ENCODE data around the gene NYNRIN.

The NYNRIN gene

GRCh38 chr14:24376448-24377070, 22.2 kb upstream of the NYNRIN start:
- Mint-ChIP-seq H3K4me3 (no peak overlapping the region), H3K36me3 (ENCODE audit: low read depth) (peaks cover 46% of the 10 kb centered on the region), H3K9me3 (no peaks in the 10 kb centered on the region)

GRCh38 chr14:24377126-24377525, 21.7 kb upstream of the NYNRIN start:
- TF ChIP-seq CTCF (IDR thresholded peaks at IDR 0.05; ENCODE audit: unreplicated experiment in 3 of 3) = no peak

More at GRCh38 chr14:24376448-24377070, 22.2 kb upstream of the NYNRIN start:
- Mint-ChIP-seq H3K27ac (peak overlapping the region in 2 of 3 experiments; percentile 35 to 50), H3K4me1 (peaks cover 32% of the 10 kb centered on the region), H3K27me3 (ENCODE audit: low read depth) (no peaks in the 10 kb centered on the region)
- no peak for TF ChIP-seq CTCF (IDR thresholded peaks at IDR 0.05; ENCODE audit: unreplicated experiment in 3 of 3)

GRCh38 chr14:24377657-24378056, 21.1 kb upstream of the NYNRIN start:
- Mint-ChIP-seq H3K9me3 (no peaks in the 10 kb centered on the region), H3K27me3 (ENCODE audit: low read depth) (no peaks in the 10 kb centered on the region), H3K27ac (peak overlapping the region in 1 of 3 experiments; percentile 35), H3K36me3 (ENCODE audit: low read depth) (peaks cover 37% of the 10 kb centered on the region), H3K4me3 (no peak overlapping the region), H3K4me1 (peaks cover 34% of the 10 kb centered on the region)
- TF ChIP-seq CTCF (IDR thresholded peaks at IDR 0.05; ENCODE audit: unreplicated experiment in 3 of 3) = no peak

More at GRCh38 chr14:24377126-24377525, 21.7 kb upstream of the NYNRIN start:
- H3K4me1 Mint-ChIP-seq = peaks cover 34% of the 10 kb centered on the region
- H3K36me3 Mint-ChIP-seq (ENCODE audit: low read depth) = peaks cover 43% of the 10 kb centered on the region
- no peaks in the 10 kb centered on the region for H3K27me3 Mint-ChIP-seq (ENCODE audit: low read depth)
- H3K9me3 Mint-ChIP-seq = no peaks in the 10 kb centered on the region
- H3K4me3 Mint-ChIP-seq = no peak overlapping the region
- H3K27ac Mint-ChIP-seq = peak overlapping the region in 2 of 3 experiments; percentile 35 to 50

GRCh38 chr14:24378327-24378726, 20.5 kb upstream of the NYNRIN start:
- Mint-ChIP-seq H3K27ac (peak overlapping the region; percentile 17 to 50 (median 31)), H3K4me1 (peaks cover 31% of the 10 kb centered on the region), H3K4me3 (no peak overlapping the region), H3K9me3 (no peaks in the 10 kb centered on the region), H3K27me3 (ENCODE audit: low read depth) (no peaks in the 10 kb centered on the region), H3K36me3 (ENCODE audit: low read depth) (peaks cover 31% of the 10 kb centered on the region)
- no peak for TF ChIP-seq CTCF (IDR thresholded peaks at IDR 0.05; ENCODE audit: unreplicated experiment in 3 of 3)

- Mint-ChIP-seq H3K4me1 (peaks cover 31% of the 10 kb centered on the region), H3K36me3 (ENCODE audit: low read depth) (peaks cover 21% of the 10 kb centered on the region), H3K4me3 (no peak overlapping the region), H3K9me3 (no peaks in the 10 kb centered on the region), H3K27me3 (ENCODE audit: low read depth) (no peaks in the 10 kb centered on the region), H3K27ac (peak overlapping the region; percentile 17 to 71 (median 50))
- no peak for TF ChIP-seq CTCF (IDR thresholded peaks at IDR 0.05; ENCODE audit: unreplicated experiment in 3 of 3)
Observed at GRCh38 chr14:24378981-24379906, 19.6 kb upstream of the NYNRIN start.
